Mesenchymal stem cell (in vitro differentiated cells and primary cell): Measurements from ENCODE around the gene ATP6V1F.

ENCODE experiments used
- DNase-seq: peaks from one replicate; pipeline ENCODE4 v3.0.0-alpha.2; 2013
- H2AFZ ChIP-seq: one replicate; pipeline ENCODE4 v1.6.1; 2013; ENCODE audit warnings: low read depth, mild to moderate bottlenecking, control low read depth, inconsistent platforms, low read length, moderate library complexity
- H2AK5ac ChIP-seq: 2 replicates; pipeline ENCODE4 v1.6.1; 2013; ENCODE audit warnings: low read length, moderate library complexity, mild to moderate bottlenecking, inconsistent platforms; ENCODE audit not compliant: severe bottlenecking
- H2BK120ac ChIP-seq: one replicate; pipeline ENCODE4 v1.6.1; 2013; ENCODE audit warnings: low read depth, mild to moderate bottlenecking, inconsistent platforms, low read length, moderate library complexity
- H2BK12ac ChIP-seq, 2 experiments: one replicate each; pipeline ENCODE4 v1.6.1; 2013; ENCODE audit warnings: inconsistent platforms in 2 of 2, low read length in 2 of 2, mild to moderate bottlenecking in 2 of 2, moderate library complexity in 2 of 2, control low read depth in 1 of 2
- H2BK15ac ChIP-seq: one replicate; pipeline ENCODE4 v1.6.1; 2013; ENCODE audit warnings: mild to moderate bottlenecking, low read depth, inconsistent platforms; ENCODE audit not compliant: poor library complexity, severe bottlenecking
- H2BK5ac ChIP-seq: 2 replicates; pipeline ENCODE4 v1.6.1; 2013; ENCODE audit warnings: low read depth, mild to moderate bottlenecking, low read length, control low read depth, inconsistent platforms; ENCODE audit not compliant: poor library complexity, severe bottlenecking
- H3K14ac ChIP-seq, 2 experiments: one replicate each; pipeline ENCODE4 v1.6.1; 2013; ENCODE audit warnings: inconsistent platforms in 2 of 2, low read length in 2 of 2, control low read depth in 1 of 2, mild to moderate bottlenecking in 1 of 2, moderate library complexity in 1 of 2
- H3K18ac ChIP-seq, 2 experiments: one replicate each; pipeline ENCODE4 v1.6.1; 2013; ENCODE audit warnings: inconsistent platforms in 2 of 2, low read length in 2 of 2, control low read depth in 1 of 2, low read depth in 1 of 2, mild to moderate bottlenecking in 1 of 2
- H3K23ac ChIP-seq, 2 experiments: one replicate each; pipeline ENCODE4 v1.6.1; 2013; ENCODE audit warnings: inconsistent platforms in 2 of 2, low read length in 2 of 2, mild to moderate bottlenecking in 2 of 2, moderate library complexity in 2 of 2, control low read depth in 1 of 2
- H3K27ac ChIP-seq: 2 replicates; pipeline ENCODE4 v1.5.1; 2013; ENCODE audit warnings: mild to moderate bottlenecking, moderate library complexity, low read length, control low read depth, inconsistent platforms; ENCODE audit not compliant: poor library complexity, severe bottlenecking
- H3K27me3 ChIP-seq, 2 experiments: 2 replicates each; pipeline versions ENCODE4 v1.6.1 to v1.7.0; 2013; ENCODE audit warnings: low read length in 2 of 2, mild to moderate bottlenecking in 2 of 2, moderate library complexity in 2 of 2, control low read depth in 1 of 2, inconsistent platforms in 1 of 2; ENCODE audit not compliant: control insufficient read depth in 1 of 2, insufficient read depth in 1 of 2
- H3K36me3 ChIP-seq, 2 experiments: 2 replicates each; pipeline versions ENCODE4 v1.6.1 to v1.7.0; 2013; ENCODE audit warnings: low read length in 2 of 2, control low read depth in 1 of 2, inconsistent platforms in 1 of 2, low read depth in 1 of 2, mild to moderate bottlenecking in 1 of 2; ENCODE audit not compliant: insufficient read depth in 2 of 2, control insufficient read depth in 1 of 2
- H3K4ac ChIP-seq, 2 experiments: one replicate each; pipeline ENCODE4 v1.6.1; 2013; ENCODE audit warnings: inconsistent platforms in 2 of 2, low read length in 2 of 2, mild to moderate bottlenecking in 2 of 2, moderate library complexity in 2 of 2, control low read depth in 1 of 2, low read depth in 1 of 2
- H3K4me1 ChIP-seq: 2 replicates; pipeline ENCODE4 v1.6.1; 2013; ENCODE audit warnings: low read depth, low read length, control low read depth; ENCODE audit not compliant: control insufficient read depth, insufficient read depth
- H3K4me2 ChIP-seq: 2 replicates; pipeline ENCODE4 v1.6.1; 2013; ENCODE audit warnings: low read length, mild to moderate bottlenecking, inconsistent platforms; ENCODE audit not compliant: poor library complexity, severe bottlenecking
- H3K4me3 ChIP-seq, 2 experiments: 2 replicates each; pipeline versions ENCODE4 v1.5.1 to v1.7.0; 2013; ENCODE audit warnings: low read length in 2 of 2, mild to moderate bottlenecking in 2 of 2, control low read depth in 1 of 2, low read depth in 1 of 2; ENCODE audit not compliant: insufficient read depth in 1 of 2
- H3K79me1 ChIP-seq: replicated peaks from 2 replicates; pipeline ENCODE4 v1.6.1; 2013; ENCODE audit warnings: mild to moderate bottlenecking, control low read depth, low read length, inconsistent platforms; ENCODE audit not compliant: poor library complexity, severe bottlenecking
- H3K9ac ChIP-seq: 2 replicates; pipeline ENCODE4 v1.7.0; 2013; ENCODE audit warnings: mild to moderate bottlenecking, low read length, moderate library complexity
- H3K9me3 ChIP-seq: 2 replicates; pipeline ENCODE4 v1.7.0; 2013; ENCODE audit warnings: mild to moderate bottlenecking, low read length; ENCODE audit not compliant: control insufficient read depth
- H4K8ac ChIP-seq: one replicate; pipeline ENCODE4 v1.6.1; 2013; ENCODE audit warnings: inconsistent platforms, mild to moderate bottlenecking, low read length, moderate library complexity
- H4K91ac ChIP-seq: one replicate; pipeline ENCODE4 v1.6.1; 2013; ENCODE audit warnings: mild to moderate bottlenecking, low read length, inconsistent platforms
- WGBS: methylation state at CpG from one replicate; pipeline ENCODE4 v1.1.7; 2013; ENCODE audit warnings: mixed read lengths; 5-methylcytosine and 5-hydroxymethylcytosine counted together

ATP6V1F gene

GRCh38 chr7:128867842-128868623, 5.4 kb downstream of the ATP6V1F start:
- H3K4me3 ChIP-seq: no peak overlapping the region
- H3K27me3 ChIP-seq: peaks cover 23 to 29% of the 10 kb centered on the region in 2 experiments
- no peaks in the 10 kb centered on the region for H3K9me3 ChIP-seq
- H2BK15ac ChIP-seq: no peak overlapping the region
- no peak overlapping the region for H3K4ac ChIP-seq
- no peak overlapping the region for H2BK12ac ChIP-seq
- no peak overlapping the region for H3K4me2 ChIP-seq
- peak; percentile 23 for DNase-seq
- no peak overlapping the region for H4K8ac ChIP-seq
- no peak overlapping the region for H3K14ac ChIP-seq
- peaks cover 22 to 26% of the 10 kb centered on the region in 2 experiments for H3K36me3 ChIP-seq
- H3K27ac ChIP-seq: no peak overlapping the region
- H3K4me1 ChIP-seq: peaks cover 27% of the 10 kb centered on the region
- no peak overlapping the region for H3K9ac ChIP-seq
- H3K23ac ChIP-seq: no peak overlapping the region
- H3K79me1 ChIP-seq: peaks cover 15% of the 10 kb centered on the region
- H4K91ac ChIP-seq: no peak overlapping the region
- WGBS: 70% methylated on average over 10 of the region's 11 CpGs
- no peak overlapping the region for H2BK5ac ChIP-seq
- H2AK5ac ChIP-seq: no peak overlapping the region
- H3K18ac ChIP-seq: no peak overlapping the region
- H2AFZ ChIP-seq: no peak overlapping the region
- H2BK120ac ChIP-seq: no peak overlapping the region

- H4K8ac ChIP-seq: no peak overlapping the region
- no peak overlapping the region for H3K4ac ChIP-seq
- H3K4me1 ChIP-seq: peaks cover 25% of the 10 kb centered on the region
- no peak overlapping the region for H2AFZ ChIP-seq
- H4K91ac ChIP-seq: no peak overlapping the region
- no peak overlapping the region for H2AK5ac ChIP-seq
- no peak overlapping the region for H2BK120ac ChIP-seq
- H3K4me3 ChIP-seq: peak overlapping the region in 1 of 2 experiments; percentile 68
- no peak overlapping the region for H2BK15ac ChIP-seq
- DNase-seq: no peak
- peaks cover 26 to 35% of the 10 kb centered on the region in 2 experiments for H3K27me3 ChIP-seq
- H3K23ac ChIP-seq: no peak overlapping the region
- peaks cover 22 to 26% of the 10 kb centered on the region in 2 experiments for H3K36me3 ChIP-seq
- H2BK12ac ChIP-seq: no peak overlapping the region
- no peak overlapping the region for H3K27ac ChIP-seq
- no peak overlapping the region for H3K14ac ChIP-seq
- H3K4me2 ChIP-seq: peak overlapping the region; percentile 99
- H3K18ac ChIP-seq: no peak overlapping the region
- H2BK5ac ChIP-seq: no peak overlapping the region
- WGBS: 60% methylated on average over 11 of the region's 13 CpGs
- peaks cover 15% of the 10 kb centered on the region for H3K79me1 ChIP-seq
- no peaks in the 10 kb centered on the region for H3K9me3 ChIP-seq
- peak overlapping the region; percentile 58 for H3K9ac ChIP-seq
Measured at GRCh38 chr7:128868624-128869137, 6.0 kb downstream of the ATP6V1F start.

GRCh38 chr7:128869138-128869943, 6.7 kb downstream of the ATP6V1F start:
- H3K4me1 ChIP-seq: peaks cover 24% of the 10 kb centered on the region
- H2AK5ac ChIP-seq: no peak overlapping the region
- no peak overlapping the region for H2BK120ac ChIP-seq
- no peak overlapping the region for H2BK12ac ChIP-seq
- H4K8ac ChIP-seq: no peak overlapping the region
- peak overlapping the region; percentile 58 for H3K9ac ChIP-seq
- DNase-seq: peak; percentile 38
- peak overlapping the region; percentile 51 to 68 for H3K4me3 ChIP-seq
- H2BK15ac ChIP-seq: peak overlapping the region; percentile 12
- no peak overlapping the region for H3K18ac ChIP-seq
- no peaks in the 10 kb centered on the region for H3K9me3 ChIP-seq
- no peak overlapping the region for H2BK5ac ChIP-seq
- peaks cover 14% of the 10 kb centered on the region for H3K79me1 ChIP-seq
- WGBS: 2% methylated on average over 74 of the region's 86 CpGs
- peak overlapping the region; percentile 33 for H2AFZ ChIP-seq
- no peak overlapping the region for H3K14ac ChIP-seq
- H3K23ac ChIP-seq: peak overlapping the region in 1 of 2 experiments; percentile 10
- H3K4ac ChIP-seq: no peak overlapping the region
- no peak overlapping the region for H3K27ac ChIP-seq
- no peak overlapping the region for H4K91ac ChIP-seq
- H3K4me2 ChIP-seq: peak overlapping the region; percentile 99
- H3K27me3 ChIP-seq: peaks cover 26 to 38% of the 10 kb centered on the region in 2 experiments
- peaks cover 22 to 26% of the 10 kb centered on the region in 2 experiments for H3K36me3 ChIP-seq

- no peak for DNase-seq
- H2AFZ ChIP-seq: no peak overlapping the region
- WGBS: 5% methylated on average over 30 of the region's 30 CpGs
Measured at GRCh38 chr7:128869944-128870285, 7.3 kb downstream of the ATP6V1F start.

More at GRCh38 chr7:128869944-128870285, 7.3 kb downstream of the ATP6V1F start:
- no peak overlapping the region for H3K14ac ChIP-seq
- no peak overlapping the region for H3K27ac ChIP-seq
- H3K4ac ChIP-seq: no peak overlapping the region
- no peak overlapping the region for H2BK5ac ChIP-seq
- H3K23ac ChIP-seq: no peak overlapping the region
- H2BK15ac ChIP-seq: no peak overlapping the region
- peak overlapping the region; percentile 99 for H3K4me2 ChIP-seq
- H2BK120ac ChIP-seq: no peak overlapping the region
- peaks cover 24% of the 10 kb centered on the region for H3K4me1 ChIP-seq
- H4K91ac ChIP-seq: no peak overlapping the region
- H3K27me3 ChIP-seq: peaks cover 26 to 44% of the 10 kb centered on the region in 2 experiments
- H3K36me3 ChIP-seq: peaks cover 20 to 22% of the 10 kb centered on the region in 2 experiments
- H4K8ac ChIP-seq: no peak overlapping the region
- H2AK5ac ChIP-seq: no peak overlapping the region
- peaks cover 12% of the 10 kb centered on the region for H3K79me1 ChIP-seq
- peak overlapping the region; percentile 51 to 68 for H3K4me3 ChIP-seq
- H3K9ac ChIP-seq: peak overlapping the region; percentile 58
- no peak overlapping the region for H2BK12ac ChIP-seq
- H3K18ac ChIP-seq: no peak overlapping the region
- H3K9me3 ChIP-seq: no peaks in the 10 kb centered on the region
